Measurements from ENCODE around the gene RNU1-1. TPM values are rescaled to one million over a fixed set of nuclear protein-coding genes. Genes with fewer than 3 reads are reported as not detected.

RNU1-1 gene
- total RNA-seq, 1 donor from 2014 or later = 6,072 TPM

Other genes starting within 250 kb of the RNU1-1 start
- 18.6 TPM for gene FBXO42, start 161.8 kb downstream of the RNU1-1 start, total RNA-seq
- gene SZRD1, start 147.0 kb downstream of the RNU1-1 start, total RNA-seq = 97.3 TPM
- gene SPATA21, start 76.9 kb downstream of the RNU1-1 start, total RNA-seq = not detected
- 14.9 TPM for gene NECAP2, start 73.6 kb downstream of the RNU1-1 start, total RNA-seq
- gene NBPF1, start 99.3 kb upstream of the RNU1-1 start, total RNA-seq = 9.7 TPM
- gene RNU1-3, start 152.7 kb upstream of the RNU1-1 start, total RNA-seq = 6,072 TPM
- 6,072 TPM for gene RNU1-4, start 226.2 kb upstream of the RNU1-1 start, total RNA-seq